ENCODE data around the gene CCK.

CCK gene

GRCh38 chr3:42224658-42225421 lies 41.1 kb downstream of the CCK start:
- no peak for DNase-seq

GRCh38 chr3:42224178-42224577 lies 41.8 kb downstream of the CCK start:
- no peak for DNase-seq

- no peak for DNase-seq
Observed at GRCh38 chr3:42222942-42223693, 42.9 kb downstream of the CCK start.

GRCh38 chr3:42220436-42221121 lies 45.4 kb downstream of the CCK start:
- no peak for DNase-seq

- DNase-seq: no peak
Observed at GRCh38 chr3:42216931-42217333, 49.1 kb downstream of the CCK start.

- no peak for DNase-seq
Observed at GRCh38 chr3:42216302-42216701, 49.7 kb downstream of the CCK start.

- DNase-seq: no peak
Observed at GRCh38 chr3:42214565-42215283, 51.3 kb downstream of the CCK start.

- DNase-seq: no peak
Observed at GRCh38 chr3:42214064-42214463, 51.9 kb downstream of the CCK start.

- no peak for DNase-seq
Observed at GRCh38 chr3:42213417-42213816, 52.6 kb downstream of the CCK start.

GRCh38 chr3:42210726-42211125 lies 55.3 kb downstream of the CCK start:
- no peak for DNase-seq

GRCh38 chr3:42209917-42210316 lies 56.1 kb downstream of the CCK start:
- DNase-seq: no peak
